Body of pancreas (tissue), 4 donors: ENCODE data around the gene GABRR3. TPM values are rescaled to one million over a fixed set of nuclear protein-coding genes. Genes with fewer than 3 reads are reported as not detected.

ENCODE experiments used
- ATAC-seq: fragments of 150-250 bp; one replicate; pipeline ENCODE4 v1.9.1; 2016
- DNase-seq, 4 donors: peaks; one replicate each; pipeline ENCODE4 v3.0.0-alpha.2; 2019
- H3K27ac ChIP-seq, 4 donors: fragments of 200-600 bp; sonication (generic); 1 replicate in 3 of 4; 2 replicates in 1 of 4; pipeline versions ENCODE4 v1.5.1 to v1.6.1; 2016 to 2019; ENCODE audit warnings: mild to moderate bottlenecking in 1 of 4, mixed read lengths in 1 of 4, moderate library complexity in 1 of 4
- H3K27me3 ChIP-seq, 2 donors: fragments of 200-600 bp; sonication (generic); one replicate each; pipeline ENCODE4 v1.6.0; 2016; ENCODE audit warnings: mild to moderate bottlenecking in 1 of 2
- H3K36me3 ChIP-seq, 2 donors: fragments of 200-600 bp; sonication (generic); replicated peaks in 1 of 2; 2 replicates each; pipeline ENCODE4 v1.5.1; 2016; ENCODE audit warnings: low read depth in 2 of 2; ENCODE audit not compliant: insufficient read depth in 1 of 2
- H3K4me1 ChIP-seq: fragments of 200-600 bp; sonication (generic); one replicate; pipeline ENCODE4 v1.6.0; 2016
- H3K4me3 ChIP-seq, 2 donors: fragments of 200-600 bp; sonication (generic); 1 replicate in 1 of 2; 2 replicates in 1 of 2; pipeline ENCODE4 v1.5.1; 2016 to 2019
- H3K9me3 ChIP-seq, 3 donors: fragments of 200-600 bp; sonication (generic); 1 replicate in 2 of 3; 2 replicates in 1 of 3; pipeline ENCODE4 v1.5.1; 2016
- POLR2A ChIP-seq, 3 donors: fragments of 450-650 bp; IDR thresholded peaks; one replicate each; pipeline ENCODE4 v1.6.1; 2016; ENCODE audit warnings: antibody characterized with exemption in 3 of 3, mild to moderate bottlenecking in 2 of 3
- WGBS, 2 donors: methylation state at CpG; one replicate each; pipeline ENCODE4 v1.1.5; 2017; 5-methylcytosine and 5-hydroxymethylcytosine counted together
- intact Hi-C: fragments of 100-400 bp; cut with DNase I; formaldehyde crosslinking; loops from one replicate; pipeline ENCODE4 v1.15.1; 2023
- total RNA-seq, 2 donors: library from RNA; depleted of rRNA; stranded (reverse); fragments of >200 nt; gene quantifications; one replicate each; pipeline ENCODE4 v1.1.0, GENCODE V29; 2016
- TF ChIP-seq, protein P1 (sequence below), 7 experiments: fragments of 450-650 bp in 4 of 7; fragments of 200-600 bp in 3 of 7; sonication (generic) in 3 of 7; IDR thresholded peaks; one replicate each; pipeline ENCODE4 v1.5.1; 2016 to 2019; ENCODE audit warnings: antibody characterized with exemption in 7 of 7

The GABRR3 gene
- total RNA-seq, 2 donors from 2014 or later = not detected

DNA sequence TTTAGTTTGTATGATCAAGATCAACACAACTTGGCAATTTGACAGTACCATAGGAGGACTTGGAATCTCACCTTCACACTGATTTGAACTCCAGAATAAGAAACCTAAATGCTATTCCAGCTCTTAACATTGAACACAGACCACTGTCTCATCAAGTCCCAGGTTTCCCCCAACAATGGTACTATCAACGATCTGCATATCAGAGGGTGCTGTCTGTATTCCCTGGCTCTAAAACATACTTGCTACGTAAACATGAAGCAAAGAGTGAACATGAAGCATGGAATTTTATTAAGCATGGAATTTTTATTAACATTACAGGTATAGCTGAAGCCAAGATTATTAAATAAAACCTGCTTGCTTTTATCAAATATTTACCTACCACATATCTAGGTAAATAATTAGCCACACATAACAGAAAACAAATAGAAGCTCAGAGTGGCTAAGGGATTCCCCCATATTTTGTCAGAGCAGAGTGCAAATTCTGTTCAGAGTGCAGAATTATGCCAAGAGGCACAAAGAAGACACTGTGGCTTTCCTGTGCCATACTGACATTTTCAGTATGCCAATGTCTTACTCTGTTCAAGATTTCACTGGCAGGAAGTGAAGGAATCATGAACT lies 40.7 kb downstream of the GABRR3 start:
- TF ChIP-seq POLR2A (IDR thresholded peaks at IDR 0.05) = no peak
- TF ChIP-seq, protein P1, sequence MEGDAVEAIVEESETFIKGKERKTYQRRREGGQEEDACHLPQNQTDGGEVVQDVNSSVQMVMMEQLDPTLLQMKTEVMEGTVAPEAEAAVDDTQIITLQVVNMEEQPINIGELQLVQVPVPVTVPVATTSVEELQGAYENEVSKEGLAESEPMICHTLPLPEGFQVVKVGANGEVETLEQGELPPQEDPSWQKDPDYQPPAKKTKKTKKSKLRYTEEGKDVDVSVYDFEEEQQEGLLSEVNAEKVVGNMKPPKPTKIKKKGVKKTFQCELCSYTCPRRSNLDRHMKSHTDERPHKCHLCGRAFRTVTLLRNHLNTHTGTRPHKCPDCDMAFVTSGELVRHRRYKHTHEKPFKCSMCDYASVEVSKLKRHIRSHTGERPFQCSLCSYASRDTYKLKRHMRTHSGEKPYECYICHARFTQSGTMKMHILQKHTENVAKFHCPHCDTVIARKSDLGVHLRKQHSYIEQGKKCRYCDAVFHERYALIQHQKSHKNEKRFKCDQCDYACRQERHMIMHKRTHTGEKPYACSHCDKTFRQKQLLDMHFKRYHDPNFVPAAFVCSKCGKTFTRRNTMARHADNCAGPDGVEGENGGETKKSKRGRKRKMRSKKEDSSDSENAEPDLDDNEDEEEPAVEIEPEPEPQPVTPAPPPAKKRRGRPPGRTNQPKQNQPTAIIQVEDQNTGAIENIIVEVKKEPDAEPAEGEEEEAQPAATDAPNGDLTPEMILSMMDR (IDR thresholded peaks at IDR 0.05) = no peak
- DNase-seq (no peak), ATAC-seq (no peak)
- Histone ChIP-seq H3K36me3 (no peaks in the 10 kb centered on the region), H3K4me3 (no peak overlapping the region), H3K27ac (no peak overlapping the region), H3K27me3 (no peaks in the 10 kb centered on the region), H3K9me3 (no peaks in the 10 kb centered on the region), H3K4me1 (peaks cover 12% of the 10 kb centered on the region)
- 15 to 23% methylated on average over 2 of the region's 2 CpGs for WGBS, 2 donors
- intact Hi-C loops = no loop called here

DNA sequence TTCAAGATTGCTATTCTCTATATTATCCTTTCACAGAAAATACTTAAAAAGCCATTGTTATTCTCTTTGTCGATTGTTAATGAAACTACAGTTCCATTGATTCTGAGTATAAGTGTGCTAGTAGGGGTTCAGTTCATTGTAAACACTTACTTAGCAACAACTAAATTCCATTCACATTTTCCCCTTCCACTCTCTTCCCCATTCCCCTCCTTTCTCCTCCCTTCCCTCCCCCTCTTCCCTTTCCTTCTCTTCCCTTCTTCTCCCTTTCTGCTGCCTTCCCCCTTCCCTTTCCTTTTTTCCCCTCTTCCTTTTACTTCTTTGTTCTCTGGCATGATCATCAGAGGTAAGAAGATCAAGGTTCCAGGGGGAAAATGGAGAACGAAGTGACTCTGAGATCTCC lies 41.6 kb downstream of the GABRR3 start:
- H3K9me3 ChIP-seq = no peaks in the 10 kb centered on the region
- intact Hi-C loops = no loop called here
- H3K36me3 ChIP-seq = no peaks in the 10 kb centered on the region
- H3K4me3 ChIP-seq = no peak overlapping the region
- H3K27me3 ChIP-seq = no peaks in the 10 kb centered on the region
- TF ChIP-seq, protein P1 (IDR thresholded peaks at IDR 0.05) = no peak
- no peak for TF ChIP-seq POLR2A (IDR thresholded peaks at IDR 0.05)
- DNase-seq (no peak), ATAC-seq (no peak)
- H3K4me1 ChIP-seq = peaks cover 12% of the 10 kb centered on the region
- 73 to 83% methylated on average over 2 of the region's 2 CpGs for WGBS, 2 donors
- H3K27ac ChIP-seq = no peak overlapping the region

DNA sequence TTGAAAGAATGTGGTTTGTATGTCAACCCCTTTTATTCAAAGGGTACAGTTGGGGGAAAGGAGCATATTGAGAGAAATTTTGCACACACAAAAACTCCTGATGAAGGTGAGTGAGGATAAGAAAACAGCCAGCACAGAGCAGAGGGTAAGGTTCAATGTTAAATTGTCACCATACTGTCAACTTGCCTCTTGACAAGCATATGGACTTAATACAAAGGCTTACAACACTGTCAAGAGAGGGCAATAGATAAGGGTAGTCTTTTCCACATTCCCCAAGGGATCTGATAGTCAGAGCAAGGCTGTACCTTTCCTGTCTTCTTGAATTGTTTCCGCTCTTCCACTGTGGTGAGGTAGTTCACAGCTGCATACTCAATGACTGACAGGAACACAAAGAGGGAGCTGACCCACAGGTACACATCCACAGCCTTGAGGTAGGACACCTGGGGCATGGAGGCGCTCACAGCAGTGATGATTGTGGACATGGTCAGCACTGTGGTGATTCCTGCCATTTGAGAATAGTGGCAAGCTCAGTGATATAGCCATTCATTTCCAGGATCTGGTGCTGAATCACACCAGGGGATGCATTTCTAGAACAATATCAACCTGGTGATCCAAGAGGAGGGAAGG lies 42.5 kb downstream of the GABRR3 start:
- 95 to 100% methylated on average over 2 of the region's 2 CpGs for WGBS, 2 donors
- DNase-seq (no peak), ATAC-seq (no peak)
- H3K4me3 ChIP-seq = no peak overlapping the region
- peaks cover 12% of the 10 kb centered on the region for H3K4me1 ChIP-seq
- H3K9me3 ChIP-seq = no peaks in the 10 kb centered on the region
- H3K27me3 ChIP-seq = no peaks in the 10 kb centered on the region
- H3K36me3 ChIP-seq = no peaks in the 10 kb centered on the region
- TF ChIP-seq, protein P1 (IDR thresholded peaks at IDR 0.05) = no peak
- no peak for TF ChIP-seq POLR2A (IDR thresholded peaks at IDR 0.05)
- no peak overlapping the region for H3K27ac ChIP-seq
- intact Hi-C loops = no loop called here

DNA sequence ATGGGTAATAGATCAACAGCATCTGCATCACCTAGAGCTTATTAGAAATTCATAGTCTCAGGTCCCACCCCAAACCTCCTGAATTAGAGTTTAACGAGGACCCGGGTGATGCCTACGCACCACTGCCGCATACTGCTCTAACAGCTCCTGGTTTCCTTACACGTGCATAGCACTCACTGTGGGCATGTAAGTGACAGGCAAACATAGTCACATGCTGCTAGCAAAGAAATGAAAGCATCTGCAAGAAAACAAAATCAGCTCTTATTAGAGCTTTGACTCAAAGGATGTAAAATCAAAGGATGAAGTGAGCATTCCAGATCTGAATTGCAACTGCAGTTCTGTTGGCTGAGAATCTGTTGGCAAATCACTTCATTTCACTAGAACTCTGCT lies 43.8 kb downstream of the GABRR3 start:
- no peak overlapping the region for H3K27ac ChIP-seq
- peaks cover 12% of the 10 kb centered on the region for H3K4me1 ChIP-seq
- 64 to 71% methylated on average over 5 of the region's 5 CpGs for WGBS, 2 donors
- no peak for TF ChIP-seq POLR2A (IDR thresholded peaks at IDR 0.05)
- TF ChIP-seq, protein P1 (IDR thresholded peaks at IDR 0.05) = no peak
- DNase-seq (no peak), ATAC-seq (no peak)
- no peaks in the 10 kb centered on the region for H3K9me3 ChIP-seq
- no peaks in the 10 kb centered on the region for H3K36me3 ChIP-seq
- H3K4me3 ChIP-seq = no peak overlapping the region
- no peaks in the 10 kb centered on the region for H3K27me3 ChIP-seq
- intact Hi-C loops = no loop called here
